ENCODE measurements around the gene CUX1.

DNA sequence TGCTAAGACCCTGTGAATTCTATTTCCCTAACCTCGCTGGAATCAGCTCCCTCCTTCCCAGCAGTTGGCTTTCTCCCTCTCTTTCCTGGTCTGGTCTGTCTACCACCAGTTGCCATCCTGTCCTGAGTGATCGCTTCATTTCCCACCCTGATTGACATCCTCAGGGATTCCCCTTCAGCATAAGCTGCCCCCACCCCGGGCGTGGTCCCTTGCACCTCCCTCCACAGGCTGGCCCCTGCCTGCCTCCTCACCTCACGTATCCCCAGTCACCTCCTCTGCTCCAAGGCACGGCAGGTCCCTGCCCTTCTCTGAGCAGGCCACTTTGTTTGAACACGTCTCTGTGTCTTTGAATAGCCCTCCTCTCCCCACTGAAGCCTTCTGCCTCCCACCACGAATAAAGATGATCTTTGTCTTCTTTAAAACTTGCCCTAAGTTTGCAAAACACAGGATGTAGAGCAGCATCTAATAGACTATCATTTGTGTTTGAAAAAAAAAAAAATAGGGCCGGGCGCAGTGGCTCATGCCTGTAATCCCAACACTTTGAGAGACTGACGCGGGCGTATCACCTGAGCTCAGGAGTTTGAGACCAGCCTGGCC is 233.5 kb downstream of the CUX1 start:
- no peak for TF ChIP-seq EP300 (IDR thresholded peaks at IDR 0.05)
- TF ChIP-seq, protein P1, sequence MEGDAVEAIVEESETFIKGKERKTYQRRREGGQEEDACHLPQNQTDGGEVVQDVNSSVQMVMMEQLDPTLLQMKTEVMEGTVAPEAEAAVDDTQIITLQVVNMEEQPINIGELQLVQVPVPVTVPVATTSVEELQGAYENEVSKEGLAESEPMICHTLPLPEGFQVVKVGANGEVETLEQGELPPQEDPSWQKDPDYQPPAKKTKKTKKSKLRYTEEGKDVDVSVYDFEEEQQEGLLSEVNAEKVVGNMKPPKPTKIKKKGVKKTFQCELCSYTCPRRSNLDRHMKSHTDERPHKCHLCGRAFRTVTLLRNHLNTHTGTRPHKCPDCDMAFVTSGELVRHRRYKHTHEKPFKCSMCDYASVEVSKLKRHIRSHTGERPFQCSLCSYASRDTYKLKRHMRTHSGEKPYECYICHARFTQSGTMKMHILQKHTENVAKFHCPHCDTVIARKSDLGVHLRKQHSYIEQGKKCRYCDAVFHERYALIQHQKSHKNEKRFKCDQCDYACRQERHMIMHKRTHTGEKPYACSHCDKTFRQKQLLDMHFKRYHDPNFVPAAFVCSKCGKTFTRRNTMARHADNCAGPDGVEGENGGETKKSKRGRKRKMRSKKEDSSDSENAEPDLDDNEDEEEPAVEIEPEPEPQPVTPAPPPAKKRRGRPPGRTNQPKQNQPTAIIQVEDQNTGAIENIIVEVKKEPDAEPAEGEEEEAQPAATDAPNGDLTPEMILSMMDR (IDR thresholded peaks at IDR 0.05), result no peak
- TF ChIP-seq POLR2A (IDR thresholded peaks at IDR 0.05), result no peak

Data from suprapubic skin (tissue), 3 donors.